HepG2 (cell line): ENCODE results near the gene FAM110A.

Experiments
- CENPX ChIP-seq: sonication (generic); formaldehyde crosslinking; IDR thresholded peaks from 2 replicates; pipeline ENCODE4 v1.9.0; 2021; ENCODE audit warnings: mild to moderate bottlenecking, missing genetic modification reagents, moderate library complexity
- CREM ChIP-seq, 2 experiments: sonication (generic) in 1 of 2; formaldehyde crosslinking in 1 of 2; IDR thresholded peaks; 2 replicates each; pipeline versions ENCODE4 v1.4.0 to v1.6.1; 2016 to 2020; ENCODE audit warnings: antibody characterized with exemption in 1 of 2, mild to moderate bottlenecking in 1 of 2, missing genetic modification reagents in 1 of 2
- MEF2D ChIP-seq: sonication (generic); formaldehyde crosslinking; IDR thresholded peaks from 2 replicates; pipeline ENCODE4 v1.5.1; 2020; ENCODE audit warnings: mild to moderate bottlenecking, missing genetic modification reagents
- REPIN1 ChIP-seq: sonication (generic); formaldehyde crosslinking; IDR thresholded peaks from 2 replicates; pipeline ENCODE4 v1.8.0; 2022; ENCODE audit warnings: missing genetic modification reagents, low read depth, mild to moderate bottlenecking, borderline replicate concordance
- ZNF556 ChIP-seq: sonication (generic); formaldehyde crosslinking; IDR thresholded peaks from 2 replicates; pipeline ENCODE4 v1.4.0; 2020; ENCODE audit warnings: mild to moderate bottlenecking, missing genetic modification reagents, borderline replicate concordance

DNA sequence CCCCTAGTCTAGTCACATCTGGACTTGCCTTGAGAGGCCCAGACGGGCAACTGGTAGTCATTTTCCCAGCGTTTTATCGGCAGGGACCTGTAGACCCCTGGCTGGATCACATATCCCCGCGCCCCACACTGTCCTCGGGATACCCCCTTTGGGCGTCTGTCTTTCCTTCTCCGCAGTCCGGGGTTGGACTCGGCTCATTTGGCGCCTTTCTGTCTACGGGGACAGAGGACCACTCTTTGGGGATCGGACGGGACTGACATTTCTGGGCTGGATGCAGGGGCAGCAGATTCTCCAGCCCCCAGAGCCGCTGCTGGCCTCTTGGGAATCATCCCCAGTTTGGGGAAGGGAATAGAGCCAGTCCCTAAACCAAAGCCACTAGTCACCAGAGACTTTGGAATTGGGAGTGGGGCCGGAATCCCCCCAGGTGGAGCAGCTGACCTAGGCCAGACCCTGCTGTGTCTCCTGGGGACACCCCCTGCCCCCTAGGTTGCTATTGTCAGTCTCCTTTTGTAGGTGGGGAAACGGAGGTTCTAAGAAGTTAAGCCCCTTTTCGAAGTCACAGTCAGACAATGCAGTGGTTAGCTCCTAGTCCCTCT is 734 bp downstream of the FAM110A start:
- no peak for TF ChIP-seq MEF2D
- no peak for TF ChIP-seq CREM (IDR thresholded peaks at IDR 0.05)
- TF ChIP-seq CREM (CRISPR knock-in tag; IDR thresholded peaks at IDR 0.05) = no peak
- TF ChIP-seq REPIN1 = no peak
- TF ChIP-seq ZNF556 (CRISPR knock-in tag) = no peak
- no peak for TF ChIP-seq CENPX
